NCI-H345 (cell line): Measurements from ENCODE around the gene TCEAL8.

Experiments used
- DNase-seq: peaks from one replicate; lab custom pipeline; 2025; lab: John Stamatoyannopoulos, UW

The TCEAL8 gene

DNA sequence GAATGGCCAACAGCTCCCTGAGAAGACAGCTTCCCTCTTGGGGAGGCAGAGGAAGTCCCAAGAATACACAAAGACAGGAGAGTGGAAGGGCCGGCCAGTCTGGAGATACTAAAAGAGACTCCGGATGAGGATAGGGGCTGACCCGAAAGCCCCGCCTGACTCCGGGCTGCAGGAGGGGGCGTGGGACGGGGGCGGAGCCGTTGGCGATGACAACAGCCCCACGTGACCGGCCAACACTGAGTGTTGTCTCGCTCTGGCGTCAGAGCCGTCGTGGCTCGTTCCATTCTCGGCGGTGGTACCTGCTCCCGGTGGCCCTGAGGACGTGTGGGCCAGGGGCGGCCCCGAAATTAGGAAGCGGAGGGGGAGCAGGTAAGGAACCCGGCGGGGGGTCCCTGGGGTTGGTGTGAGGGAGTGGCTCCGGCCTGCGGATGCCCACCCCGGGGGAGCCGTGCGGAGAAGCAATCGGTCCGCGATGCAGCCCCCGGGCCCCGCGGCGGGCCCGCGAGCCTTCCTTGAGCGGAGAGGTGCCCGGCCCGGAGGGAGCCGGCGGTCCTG lies 40.0 kb downstream of the TCEAL8 start, which contains the start of gene BEX4:
Gene BEX4 (plus strand): TSS at position 239 of the 555 bp plus-strand sequence. CDS start 1,046 bp downstream, outside the sequence.
- peak; percentile 77 for DNase-seq

DNA sequence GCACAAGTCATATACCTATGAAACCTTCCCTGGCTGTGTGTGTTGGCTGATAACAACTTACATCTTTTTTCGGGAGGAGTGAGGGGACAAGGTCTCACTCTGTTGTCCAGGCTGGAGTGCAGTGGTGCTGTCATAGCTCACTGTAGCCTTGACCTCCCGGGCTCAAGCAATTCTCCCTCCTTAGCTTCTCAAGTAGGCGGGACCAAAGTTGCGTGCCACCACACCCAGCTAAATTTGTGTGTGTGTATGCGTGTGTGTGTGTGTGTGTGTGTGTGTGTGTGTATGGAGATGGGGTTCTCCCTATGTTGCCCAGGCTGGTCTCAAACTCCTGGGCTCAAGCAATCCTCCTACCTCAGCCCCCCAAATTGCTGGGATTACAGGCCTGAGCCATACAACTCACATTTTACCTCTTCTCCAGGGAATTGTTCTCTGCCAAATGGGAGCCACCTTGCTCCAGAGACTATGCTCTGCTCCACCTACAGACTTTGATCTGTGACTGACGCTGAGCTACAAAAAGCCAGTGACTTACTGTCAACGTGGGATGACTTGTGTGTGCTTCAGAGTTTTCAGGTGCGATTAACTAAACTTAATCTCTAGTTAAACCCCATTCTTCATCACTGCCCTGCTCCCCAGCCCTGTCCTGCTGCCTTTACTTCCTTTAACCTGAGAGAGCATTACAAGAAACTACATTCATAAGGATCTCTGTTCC lies 42.1 kb downstream of the TCEAL8 start:
- no peak for DNase-seq

DNA sequence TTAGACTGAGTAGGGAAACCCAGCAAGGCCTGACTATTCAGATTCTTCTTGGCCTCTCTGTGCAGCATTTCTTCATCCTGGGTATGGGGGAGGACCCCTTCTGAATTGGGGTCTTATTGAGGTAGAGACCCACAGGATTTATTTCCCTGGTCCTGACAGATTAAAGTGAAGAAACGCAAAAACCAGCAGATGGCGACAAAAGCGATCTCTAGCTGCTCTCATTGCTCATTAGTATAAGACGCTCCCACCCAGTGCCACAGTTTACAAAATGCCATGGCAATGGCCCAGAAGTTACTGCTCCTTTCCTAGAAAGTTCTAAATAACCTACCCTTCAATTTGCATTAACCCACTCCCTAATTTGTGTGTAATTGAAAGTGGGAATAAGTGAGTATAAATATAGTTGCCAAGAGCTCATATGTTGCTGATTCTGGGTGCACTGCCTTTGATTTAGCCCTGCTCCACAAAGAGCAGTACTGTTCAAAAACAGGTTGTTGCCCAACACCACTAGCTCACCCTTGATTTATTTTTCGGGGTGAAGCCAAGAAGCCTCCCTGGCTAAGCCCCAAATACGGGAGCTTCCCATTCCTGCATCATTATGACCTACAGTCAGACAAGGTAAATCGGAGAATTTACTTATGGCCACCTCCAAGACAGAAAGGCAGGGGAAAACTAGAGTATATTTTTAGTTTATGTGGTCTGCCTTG lies 43.8 kb downstream of the TCEAL8 start:
- peak; percentile 61 for DNase-seq

DNA sequence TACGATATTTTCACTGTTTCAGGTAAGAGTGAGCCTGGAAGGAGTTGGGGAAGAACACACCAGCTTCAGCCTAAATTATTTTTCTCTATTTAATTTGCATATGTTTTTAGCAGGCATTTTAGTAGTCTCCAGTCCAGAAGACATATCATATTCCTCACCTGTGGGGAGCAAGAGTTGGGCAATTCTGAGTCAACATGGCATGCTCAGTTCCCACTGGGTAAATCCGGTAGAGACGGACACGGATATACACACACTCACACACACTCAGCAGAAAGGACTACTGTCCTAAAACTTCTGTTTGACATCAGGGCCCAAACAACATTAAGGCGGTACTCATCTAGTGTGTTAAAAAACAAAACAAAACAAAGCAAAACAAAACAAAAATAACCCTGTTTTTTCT lies 44.9 kb downstream of the TCEAL8 start:
- no peak for DNase-seq
